ENCODE data around the gene GRAMD1C.

GRCh38 chr3:113897373-113897777, 58.8 kb downstream of the GRAMD1C start:
- TF ChIP-seq CTCF (conservative IDR thresholded peaks at IDR 0.05 in 1 of 2, IDR thresholded peaks at IDR 0.05 in 1 of 2; ENCODE audit: low read depth in 1 of 2, low read length in 2 of 2) (no peak), EZH2 (IDR thresholded peaks at IDR 0.05; ENCODE audit: low read length, missing control alignments) (no peak)
